ENCODE measurements around the gene CRY2.

- TF ChIP-seq CTCF (IDR thresholded peaks at IDR 0.05) = no peak
- no peak for TF ChIP-seq POLR2A (IDR thresholded peaks at IDR 0.05)
- TF ChIP-seq EP300 (IDR thresholded peaks at IDR 0.05; ENCODE audit: low read depth) = no peak
Observed at GRCh38 chr11:45913942-45914635, 66.8 kb downstream of the CRY2 start.
